SK-N-SH (cell line): ENCODE measurements around the gene MRPL14. TPM values are rescaled to one million over a fixed set of nuclear protein-coding genes. Genes with fewer than 3 reads are reported as not detected.

ENCODE experiments used
- CTCF ChIA-PET: fragments of 300-600, 350-600 bp; formaldehyde crosslinking; extraction: SDS; loops from one replicate; lab custom pipeline; 2021; lab: Yijun Ruan, JAX
- POLR2A ChIA-PET: fragments of 350-600 bp; sonication (Branson Sonifier 250); formaldehyde crosslinking; extraction: SDS; loops from one replicate; lab custom pipeline; 2020; ENCODE audit warnings: antibody characterized with exemption, inconsistent platforms; lab: Yijun Ruan, JAX
- DNase-seq: peaks from one replicate; pipeline ENCODE4 v3.0.0; 2012
- H2AFZ ChIP-seq: fragments of 200-600 bp; sonication (generic); 2 replicates; pipeline ENCODE4 v1.8.1; 2016; ENCODE audit warnings: antibody characterized with exemption, mild to moderate bottlenecking, low read depth
- H3F3A ChIP-seq: fragments of 200-600 bp; sonication (generic); replicated peaks from 2 replicates; pipeline ENCODE3; 2016; ENCODE audit warnings: antibody characterized with exemption, mild to moderate bottlenecking; ENCODE audit not compliant: insufficient read depth
- H3K27ac ChIP-seq, 2 experiments: fragments of 200-500 bp in 1 of 2; fragments of 200-600 bp in 1 of 2; sonication (Bioruptor generic) in 1 of 2; sonication (generic), shearing (Covaris generic) in 1 of 2; 2 replicates each; pipeline versions ENCODE4 v1.5.1 to v1.6.1; 2014 to 2016; ENCODE audit warnings: low read depth in 2 of 2, inconsistent platforms in 1 of 2, low read length in 1 of 2, mild to moderate bottlenecking in 1 of 2, mixed read lengths in 1 of 2
- H3K27me3 ChIP-seq: fragments of 200-600 bp; sonication (generic), shearing (Covaris generic); 2 replicates; pipeline ENCODE4 v1.6.1; 2016; ENCODE audit warnings: mixed run types; ENCODE audit not compliant: insufficient read depth
- H3K36me3 ChIP-seq, 2 experiments: fragments of 200-500 bp in 1 of 2; fragments of 200-600 bp in 1 of 2; sonication (Bioruptor generic) in 1 of 2; sonication (generic) in 1 of 2; replicated peaks in 1 of 2; 2 replicates each; pipeline versions ENCODE3 to v1.5.1; 2014 to 2016; ENCODE audit warnings: low read length in 1 of 2, mild to moderate bottlenecking in 1 of 2; ENCODE audit not compliant: insufficient read depth in 2 of 2, control insufficient read depth in 1 of 2
- H3K4me1 ChIP-seq, 2 experiments: fragments of 200-500 bp in 1 of 2; fragments of 200-600 bp in 1 of 2; sonication (Bioruptor generic) in 1 of 2; sonication (generic), shearing (Covaris generic) in 1 of 2; 2 replicates each; pipeline versions ENCODE4 v1.5.1 to v1.6.1; 2014 to 2016; ENCODE audit warnings: low read depth in 1 of 2, low read length in 1 of 2, mixed run types in 1 of 2; ENCODE audit not compliant: insufficient read depth in 2 of 2, control insufficient read depth in 1 of 2
- H3K4me2 ChIP-seq: fragments of 200-600 bp; sonication (generic), shearing (Covaris generic); 2 replicates; pipeline ENCODE4 v1.6.1; 2017; ENCODE audit warnings: mixed run types
- H3K4me3 ChIP-seq, 2 experiments: fragments of 200-500 bp in 1 of 2; fragments of 200-600 bp in 1 of 2; sonication (Bioruptor generic) in 1 of 2; sonication (generic), shearing (Covaris generic) in 1 of 2; 2 replicates each; pipeline versions ENCODE4 v1.5.1 to v1.8.1; 2014 to 2016; ENCODE audit warnings: low read depth in 2 of 2, inconsistent platforms in 1 of 2, low read length in 1 of 2, mild to moderate bottlenecking in 1 of 2, mixed read lengths in 1 of 2, moderate library complexity in 1 of 2
- H3K79me2 ChIP-seq: fragments of 200-600 bp; sonication (generic); 2 replicates; pipeline ENCODE4 v1.8.1; 2017; ENCODE audit warnings: mild to moderate bottlenecking; ENCODE audit not compliant: insufficient read depth
- H3K9ac ChIP-seq: fragments of 200-600 bp; sonication (generic); 2 replicates; pipeline ENCODE4 v1.6.1; 2017; ENCODE audit warnings: mixed run types
- H3K9me2 ChIP-seq: fragments of 200-600 bp; sonication (generic); 2 replicates; pipeline ENCODE4 v1.6.1; 2017; ENCODE audit warnings: mixed run types
- H3K9me3 ChIP-seq: fragments of 200-600 bp; sonication (generic); 2 replicates; pipeline ENCODE4 v1.6.1; 2017; ENCODE audit warnings: mixed run types, mild to moderate bottlenecking, moderate library complexity
- H4K20me1 ChIP-seq: fragments of 200-600 bp; sonication (generic); 2 replicates; pipeline ENCODE4 v1.6.1; 2017; ENCODE audit warnings: mild to moderate bottlenecking, mixed run types; ENCODE audit not compliant: insufficient read depth
- CHD2 ChIP-seq: fragments of 150-350 bp; IDR thresholded peaks from 2 replicates; pipeline ENCODE4 v1.6.1; 2018; ENCODE audit warnings: low read length; ENCODE audit not compliant: partially characterized antibody
- FOSL2 ChIP-seq: IDR thresholded peaks from 2 replicates; pipeline ENCODE4 v1.4.0; 2012; ENCODE audit warnings: low read depth, mild to moderate bottlenecking, moderate library complexity, borderline replicate concordance
- GABPA ChIP-seq: IDR thresholded peaks from 2 replicates; pipeline ENCODE4 v1.4.0; 2012; ENCODE audit warnings: low read depth, mild to moderate bottlenecking
- JUND ChIP-seq: IDR thresholded peaks from 2 replicates; pipeline ENCODE4 v1.4.0; 2012
- MXI1 ChIP-seq: IDR thresholded peaks from 2 replicates; pipeline ENCODE4 v1.6.1; 2012; ENCODE audit warnings: mild to moderate bottlenecking, low read depth, low read length, improper control_type of control experiment
- RCOR1 ChIP-seq: fragments of 150-350 bp; IDR thresholded peaks from 2 replicates; pipeline ENCODE4 v1.6.1; 2017; ENCODE audit warnings: antibody characterized with exemption, low read length
- RFX5 ChIP-seq: IDR thresholded peaks from 2 replicates; pipeline ENCODE4 v1.6.1; 2012; ENCODE audit warnings: mild to moderate bottlenecking, improper control_type of control experiment, low read length
- SIN3A ChIP-seq: IDR thresholded peaks from 2 replicates; pipeline ENCODE4 v1.6.1; 2012; ENCODE audit warnings: low read depth, mild to moderate bottlenecking, low read length, moderate library complexity, borderline replicate concordance
- SMC3 ChIP-seq: IDR thresholded peaks from 2 replicates; pipeline ENCODE4 v1.6.1; 2012; ENCODE audit warnings: low read depth, low read length, improper control_type of control experiment
- TAF1 ChIP-seq: IDR thresholded peaks from 2 replicates; pipeline ENCODE4 v1.6.1; 2012; ENCODE audit warnings: low read depth, mild to moderate bottlenecking, low read length, moderate library complexity, borderline replicate concordance
- YY1 ChIP-seq: IDR thresholded peaks from 2 replicates; pipeline ENCODE4 v1.4.0; 2012; ENCODE audit warnings: low read depth, mild to moderate bottlenecking
- WGBS: methylation state at CpG from one replicate; pipeline ENCODE4 v1.1.6; 2017; ENCODE audit warnings: low lambda C conversion rate; 5-methylcytosine and 5-hydroxymethylcytosine counted together
- polyA plus RNA-seq, 3 experiments: library from polyadenylated mRNA; depleted of rRNA; stranded (reverse); fragments of >200 nt; gene quantifications; 2 replicates each; pipeline ENCODE4 v1.2.3, GENCODE V29; 2012

The MRPL14 gene
- polyA plus RNA-seq, 1 of the 3 experiments (the other 2 are of a cell fraction), result 97.0 TPM

GRCh38 chr6:44133003-44133931 is 6.0 kb upstream of the MRPL14 start:
- TF ChIP-seq TAF1 (no peak), YY1 (no peak), SMC3 (peak; percentile 7; the same call in 1 of the 2 replicates), JUND (no peak), CHD2 (peak; percentile 83), RFX5 (no peak), RCOR1 (0 out of 2 replicates have a peak, but pooled peaks have one; percentile 14), MXI1 (peak; percentile 56; the same call in 1 of the 2 replicates)
- ChIA-PET POLR2A (interaction anchor here (0.6 to 1.0 kb wide), 2 partner anchors 114 to 912 kb away, joined by 3 read pairs; partner anchors contain the start of gene HSP90AB1), CTCF (interaction anchor here (0.8 to 3.9 kb wide), 12 partner anchors 17 to 364 kb away, joined by 3 to 18 read pairs (median 4); no protein-coding TSS in a partner anchor)
- 52% methylated on average over 9 of the region's 9 CpGs for WGBS
- peak overlapping the region in 1 of 2 experiments; percentile 54; a peak in 2 of 4 replicates for H3K27ac ChIP-seq
- peaks cover 4 to 15% of the 10 kb centered on the region in 2 experiments; a peak in 1 of 4 replicates for H3K4me1 ChIP-seq
- no peaks in the 10 kb centered on the region for H3K27me3 ChIP-seq
- H3K36me3 ChIP-seq, result peaks cover 0 to 16% of the 10 kb centered on the region in 2 experiments
- no peaks in the 10 kb centered on the region for H3K9me2 ChIP-seq
- DNase-seq, result peak; percentile 94
- peaks cover 3% of the 10 kb centered on the region for H3F3A ChIP-seq
- H2AFZ ChIP-seq, result no peak overlapping the region
- no peak overlapping the region; a peak in 1 of 4 replicates for H3K4me3 ChIP-seq
- H4K20me1 ChIP-seq, result peaks cover 5% of the 10 kb centered on the region; the same call in 1 of the 2 replicates
- no peak overlapping the region for H3K9ac ChIP-seq
- H3K79me2 ChIP-seq, result peaks cover 33% of the 10 kb centered on the region
- no peak overlapping the region for H3K4me2 ChIP-seq
- no peaks in the 10 kb centered on the region for H3K9me3 ChIP-seq

- Histone ChIP-seq H2AFZ (no peak overlapping the region), H4K20me1 (peaks cover 5% of the 10 kb centered on the region; the same call in 1 of the 2 replicates), H3K27me3 (no peaks in the 10 kb centered on the region), H3K9ac (no peak overlapping the region), H3F3A (peaks cover 3% of the 10 kb centered on the region), H3K9me3 (no peaks in the 10 kb centered on the region), H3K9me2 (no peaks in the 10 kb centered on the region), H3K36me3 (peaks cover 0 to 16% of the 10 kb centered on the region in 2 experiments), H3K4me1 (peaks cover 4 to 17% of the 10 kb centered on the region in 2 experiments; a peak in 1 of 4 replicates), H3K4me3 (no peak overlapping the region), H3K27ac (no peak overlapping the region), H3K79me2 (peaks cover 41% of the 10 kb centered on the region), H3K4me2 (no peak overlapping the region)
- no peak for DNase-seq
- WGBS, result 86% methylated on average over 4 of the region's 4 CpGs
- TF ChIP-seq RCOR1 (no peak), GABPA (no peak), JUND (no peak), TAF1 (no peak), FOSL2 (no peak), SIN3A (no peak)
- CTCF ChIA-PET, result interaction anchor here (0.8 to 3.9 kb wide), 9 partner anchors 18 to 524 kb away, joined by 3 to 18 read pairs (median 4); no protein-coding TSS in a partner anchor
- POLR2A ChIA-PET, result no interaction called here
Observed at GRCh38 chr6:44132476-44132875, 5.2 kb upstream of the MRPL14 start.
